ENCODE data around the gene PDE7B.

Gene PDE7B

GRCh38 chr6:136030131-136030530, 178.6 kb downstream of the PDE7B start:
- TF ChIP-seq CTCF (IDR thresholded peaks at IDR 0.05; ENCODE audit: borderline replicate concordance, insufficient read depth, low read depth, low read length), result no peak
- no peak overlapping the region for H3K4me3 ChIP-seq (ENCODE audit: low read depth, low read length)

- TF ChIP-seq CTCF (IDR thresholded peaks at IDR 0.05; ENCODE audit: borderline replicate concordance, insufficient read depth, low read depth, low read length), result peak; percentile 27; the same call in 1 of the 2 replicates
- no peak overlapping the region for H3K4me3 ChIP-seq (ENCODE audit: low read depth, low read length)
Observed at GRCh38 chr6:136031982-136032381, 180.5 kb downstream of the PDE7B start.

GRCh38 chr6:136033416-136033815, 181.9 kb downstream of the PDE7B start:
- H3K4me3 ChIP-seq (ENCODE audit: low read depth, low read length), result no peak overlapping the region
- TF ChIP-seq CTCF (IDR thresholded peaks at IDR 0.05; ENCODE audit: borderline replicate concordance, insufficient read depth, low read depth, low read length), result no peak

- no peak for TF ChIP-seq CTCF (IDR thresholded peaks at IDR 0.05; ENCODE audit: borderline replicate concordance, insufficient read depth, low read depth, low read length)
- no peak overlapping the region for H3K4me3 ChIP-seq (ENCODE audit: low read depth, low read length)
Observed at GRCh38 chr6:136034422-136034821, 182.9 kb downstream of the PDE7B start.

- TF ChIP-seq CTCF (IDR thresholded peaks at IDR 0.05; ENCODE audit: borderline replicate concordance, insufficient read depth, low read depth, low read length), result no peak
- no peak overlapping the region for H3K4me3 ChIP-seq (ENCODE audit: low read depth, low read length)
Observed at GRCh38 chr6:136035378-136036070, 184.0 kb downstream of the PDE7B start.

- H3K4me3 ChIP-seq (ENCODE audit: low read depth, low read length), result no peak overlapping the region
- no peak for TF ChIP-seq CTCF (IDR thresholded peaks at IDR 0.05; ENCODE audit: borderline replicate concordance, insufficient read depth, low read depth, low read length)
Observed at GRCh38 chr6:136036071-136036380, 184.5 kb downstream of the PDE7B start.

- no peak for TF ChIP-seq CTCF (IDR thresholded peaks at IDR 0.05; ENCODE audit: borderline replicate concordance, insufficient read depth, low read depth, low read length)
- no peak overlapping the region for H3K4me3 ChIP-seq (ENCODE audit: low read depth, low read length)
Observed at GRCh38 chr6:136036601-136037000, 185.1 kb downstream of the PDE7B start.

All from GM12875 (cell line).